NCI-H2171 treated with DMSO at 0.1 percent for 48 hours (cell line): ENCODE measurements around the gene UCN.
"Not testable (repeated sequence)": the region's sequence is repeated elsewhere in the genome, so short reads cannot be mapped to it uniquely, and the experiment has no call there.

Experiments
- DNase-seq: peaks from one replicate; lab custom pipeline; 2025; lab: John Stamatoyannopoulos, UW

The UCN gene

GRCh38 chr2:27282892-27283291, 25.4 kb downstream of the UCN start:
- DNase-seq = peak; percentile 29

- no peak for DNase-seq
Observed at GRCh38 chr2:27281855-27282559, 26.2 kb downstream of the UCN start, which contains the start of gene TRIM54. Gene TRIM54, plus strand, starts transcription at chr2:27282429. Its CDS starts 303 bp downstream, at chr2:27282732.

- no peak for DNase-seq
Observed at GRCh38 chr2:27281442-27281841, 26.8 kb downstream of the UCN start.

GRCh38 chr2:27280826-27281225, 27.4 kb downstream of the UCN start:
- no peak for DNase-seq

- no peak for DNase-seq
Observed at GRCh38 chr2:27278010-27278409, 30.2 kb downstream of the UCN start.

- DNase-seq = no peak
Observed at GRCh38 chr2:27275211-27276150, 32.8 kb downstream of the UCN start, which contains the start of gene DNAJC5G. Gene DNAJC5G, plus strand, starts transcription at chr2:27275433. Its CDS starts 1,296 bp downstream, at chr2:27276729.

GRCh38 chr2:27272537-27273522, 35.4 kb downstream of the UCN start:
- not testable (repeated sequence) for DNase-seq

- DNase-seq = no peak
Observed at GRCh38 chr2:27271631-27272340, 36.5 kb downstream of the UCN start.

- no peak for DNase-seq
Observed at GRCh38 chr2:27270670-27271069, 37.6 kb downstream of the UCN start.

- DNase-seq = no peak
Observed at GRCh38 chr2:27270131-27270530, 38.1 kb downstream of the UCN start.

GRCh38 chr2:27268296-27268695, 39.9 kb downstream of the UCN start:
- DNase-seq = not testable (repeated sequence)

- no peak for DNase-seq
Observed at GRCh38 chr2:27265536-27265870, 42.7 kb downstream of the UCN start.

GRCh38 chr2:27264753-27265535, 43.3 kb downstream of the UCN start:
- peak; percentile 87 for DNase-seq

GRCh38 chr2:27264253-27264752, 43.9 kb downstream of the UCN start:
- peak; percentile 48 for DNase-seq

GRCh38 chr2:27263287-27264252, 44.7 kb downstream of the UCN start:
- DNase-seq = peak; percentile 48

- DNase-seq = peak; percentile 46
Observed at GRCh38 chr2:27262379-27263286, 45.6 kb downstream of the UCN start, which contains the start of gene SLC30A3. Gene SLC30A3, minus strand, starts transcription at chr2:27263047. Its CDS starts 141 bp downstream, at chr2:27262906.

GRCh38 chr2:27261926-27262298, 46.3 kb downstream of the UCN start:
- no peak for DNase-seq
